ENCODE results near the gene MRPL32. TPM values are rescaled to one million over a fixed set of nuclear protein-coding genes. Genes with fewer than 3 reads are reported as not detected.

The MRPL32 gene
- polyA plus RNA-seq, 2 of the 4 experiments (the other 2 are of a cell fraction) = 76.0 to 90.4 TPM

GRCh38 chr7:42900842-42901241 is 31.3 kb upstream of the MRPL32 start:
- Histone ChIP-seq H3K27ac (no peak overlapping the region), H3K4me1 (no peaks in the 10 kb centered on the region), H3K9me3 (peaks cover under 1% of the 10 kb centered on the region; the same call in 1 of the 3 replicates), H3K4me2 (no peak overlapping the region), H3K4me3 (no peak overlapping the region)
- ChIA-PET CTCF (interaction anchor here (1.0 kb wide), 1 partner anchor 14 kb away, joined by 3 read pairs; no protein-coding TSS in a partner anchor), POLR2A (no interaction called here)
- TF ChIP-seq KDM1A (IDR thresholded peaks at IDR 0.05; ENCODE audit: low read depth) (no peak), RARB (CRISPR knock-in tag; IDR thresholded peaks at IDR 0.05) (no peak), ZSCAN20 (CRISPR knock-in tag; IDR thresholded peaks at IDR 0.05) (no peak), BHLHE40 (IDR thresholded peaks at IDR 0.05; ENCODE audit: low read depth, low read length) (no peak), NPAS2 (CRISPR knock-in tag; IDR thresholded peaks at IDR 0.05; ENCODE audit: borderline replicate concordance) (no peak), KDM5A (IDR thresholded peaks at IDR 0.05) (no peak), POLR2A (IDR thresholded peaks at IDR 0.05; ENCODE audit: low read length) (no peak), CEBPB (IDR thresholded peaks at IDR 0.05) (no peak), ESRRA (IDR thresholded peaks at IDR 0.05; ENCODE audit: borderline replicate concordance, low read length) (no peak), REST (IDR thresholded peaks at IDR 0.05) (no peak), MYC (IDR thresholded peaks at IDR 0.05; ENCODE audit: borderline replicate concordance, low read length) (no peak), CTCF (IDR thresholded peaks at IDR 0.05) (no peak), TP53 (CRISPR knock-in tag; IDR thresholded peaks at IDR 0.05) (no peak), CHD4 (IDR thresholded peaks at IDR 0.05; ENCODE audit: borderline replicate concordance) (no peak), FOSB (CRISPR knock-in tag; IDR thresholded peaks at IDR 0.05) (no peak)
- no peak for ATAC-seq
- FAIRE-seq = no peak
- no peak for DNase-seq (ENCODE audit: low read depth in 1 of 2, low spot score in 1 of 2)

- DNase-seq (ENCODE audit: low read depth in 1 of 2, low spot score in 1 of 2) (no peak), ATAC-seq (no peak), FAIRE-seq (no peak)
- WGBS (ENCODE audit: missing lambda C conversion rate) = 52% methylated on average over 3 of the region's 3 CpGs
- POLR2A ChIA-PET = no interaction called here
- CTCF ChIA-PET = no interaction called here
- no peaks in the 10 kb centered on the region for H3K9me3 ChIP-seq
- H3K27ac ChIP-seq = no peak overlapping the region
- no peaks in the 10 kb centered on the region for H3K4me1 ChIP-seq
- H3K4me2 ChIP-seq = no peak overlapping the region
- no peak overlapping the region for H3K4me3 ChIP-seq
- no peak for TF ChIP-seq HES2 (IDR thresholded peaks at IDR 0.05)
- no peak for TF ChIP-seq ZC3H11A (IDR thresholded peaks at IDR 0.05)
- TF ChIP-seq REST (IDR thresholded peaks at IDR 0.05) = no peak
- TF ChIP-seq BHLHE40 (IDR thresholded peaks at IDR 0.05; ENCODE audit: low read depth, low read length) = no peak
- no peak for TF ChIP-seq ZSCAN20 (CRISPR knock-in tag; IDR thresholded peaks at IDR 0.05)
- no peak for TF ChIP-seq USF2 (IDR thresholded peaks at IDR 0.05)
- no peak for TF ChIP-seq BCL3 (IDR thresholded peaks at IDR 0.05)
- TF ChIP-seq ZFP36 (IDR thresholded peaks at IDR 0.05; ENCODE audit: borderline replicate concordance, partially characterized antibody) = no peak
- no peak for TF ChIP-seq NPAS2 (CRISPR knock-in tag; IDR thresholded peaks at IDR 0.05; ENCODE audit: borderline replicate concordance)
- no peak for TF ChIP-seq SREBF2 (IDR thresholded peaks at IDR 0.05)
- no peak for TF ChIP-seq RCOR1 (IDR thresholded peaks at IDR 0.05; ENCODE audit: low read depth, low read length)
- no peak for TF ChIP-seq HOXA7 (CRISPR knock-in tag; IDR thresholded peaks at IDR 0.05)
- TF ChIP-seq TFCP2L1 (CRISPR knock-in tag; IDR thresholded peaks at IDR 0.05) = no peak
- TF ChIP-seq GATA3 (IDR thresholded peaks at IDR 0.05; ENCODE audit: borderline replicate concordance) = no peak
- TF ChIP-seq CBX2 (IDR thresholded peaks at IDR 0.05; ENCODE audit: borderline replicate concordance, low read depth) = no peak
- TF ChIP-seq EHMT2 (IDR thresholded peaks at IDR 0.05; ENCODE audit: low read depth) = no peak
- no peak for TF ChIP-seq MAFK (IDR thresholded peaks at IDR 0.05; ENCODE audit: partially characterized antibody)
Observed at GRCh38 chr7:42902331-42902730, 29.8 kb upstream of the MRPL32 start.
